ENCODE data around the gene CHST9. TPM values are rescaled to one million over a fixed set of nuclear protein-coding genes. Genes with fewer than 3 reads are reported as not detected.

The CHST9 gene
- total RNA-seq, 1 donor from 2014 or later, result 2.1 TPM

GRCh38 chr18:27185897-27186296, 789 bp upstream of the CHST9 start:
- no peak for TF ChIP-seq CTCF (conservative IDR thresholded peaks at IDR 0.05; ENCODE audit: low read depth, low read length)
- H3K4me3 ChIP-seq (ENCODE audit: low read depth, low read length), result peak overlapping the region; percentile 56
- no peak for DNase-seq (ENCODE audit: low read depth)

GRCh38 chr18:27184115-27185024, 738 bp downstream of the CHST9 start:
- no peak for DNase-seq (ENCODE audit: low read depth)
- peak overlapping the region; percentile 56 for H3K4me3 ChIP-seq (ENCODE audit: low read depth, low read length)
- TF ChIP-seq CTCF (conservative IDR thresholded peaks at IDR 0.05; ENCODE audit: low read depth, low read length), result no peak

- DNase-seq (ENCODE audit: low read depth), result peak; percentile 18
- TF ChIP-seq CTCF (conservative IDR thresholded peaks at IDR 0.05; ENCODE audit: low read depth, low read length), result no peak
- no peak overlapping the region for H3K4me3 ChIP-seq (ENCODE audit: low read depth, low read length)
Measured at GRCh38 chr18:27181726-27182125, 3.4 kb downstream of the CHST9 start.

GRCh38 chr18:27178424-27178823, 6.7 kb downstream of the CHST9 start:
- no peak for TF ChIP-seq CTCF (conservative IDR thresholded peaks at IDR 0.05; ENCODE audit: low read depth, low read length)
- no peak for DNase-seq (ENCODE audit: low read depth)
- no peak overlapping the region for H3K4me3 ChIP-seq (ENCODE audit: low read depth, low read length)

GRCh38 chr18:27175914-27176313, 9.2 kb downstream of the CHST9 start:
- H3K4me3 ChIP-seq (ENCODE audit: low read depth, low read length), result no peak overlapping the region
- DNase-seq (ENCODE audit: low read depth), result no peak
- no peak for TF ChIP-seq CTCF (conservative IDR thresholded peaks at IDR 0.05; ENCODE audit: low read depth, low read length)

GRCh38 chr18:27175245-27175644, 9.9 kb downstream of the CHST9 start:
- no peak overlapping the region for H3K4me3 ChIP-seq (ENCODE audit: low read depth, low read length)
- DNase-seq (ENCODE audit: low read depth), result no peak
- TF ChIP-seq CTCF (conservative IDR thresholded peaks at IDR 0.05; ENCODE audit: low read depth, low read length), result no peak

- no peak for TF ChIP-seq CTCF (conservative IDR thresholded peaks at IDR 0.05; ENCODE audit: low read depth, low read length)
- H3K4me3 ChIP-seq (ENCODE audit: low read depth, low read length), result no peak overlapping the region
- no peak for DNase-seq (ENCODE audit: low read depth)
Measured at GRCh38 chr18:27171993-27172392, 13.1 kb downstream of the CHST9 start.

Data from epithelial cell of proximal tubule (primary cell).